Mesenchymal stem cell (in vitro differentiated cells and primary cell): ENCODE measurements around the gene OSM.

Experiments
- DNase-seq: peaks from one replicate; pipeline ENCODE4 v3.0.0-alpha.2; 2013
- H2AFZ ChIP-seq: one replicate; pipeline ENCODE4 v1.6.1; 2013; ENCODE audit warnings: low read depth, mild to moderate bottlenecking, control low read depth, inconsistent platforms, low read length, moderate library complexity
- H2AK5ac ChIP-seq: 2 replicates; pipeline ENCODE4 v1.6.1; 2013; ENCODE audit warnings: low read length, moderate library complexity, mild to moderate bottlenecking, inconsistent platforms; ENCODE audit not compliant: severe bottlenecking
- H2BK120ac ChIP-seq: one replicate; pipeline ENCODE4 v1.6.1; 2013; ENCODE audit warnings: low read depth, mild to moderate bottlenecking, inconsistent platforms, low read length, moderate library complexity
- H2BK12ac ChIP-seq, 2 experiments: one replicate each; pipeline ENCODE4 v1.6.1; 2013; ENCODE audit warnings: inconsistent platforms in 2 of 2, low read length in 2 of 2, mild to moderate bottlenecking in 2 of 2, moderate library complexity in 2 of 2, control low read depth in 1 of 2
- H2BK15ac ChIP-seq: one replicate; pipeline ENCODE4 v1.6.1; 2013; ENCODE audit warnings: mild to moderate bottlenecking, low read depth, inconsistent platforms; ENCODE audit not compliant: poor library complexity, severe bottlenecking
- H2BK5ac ChIP-seq: 2 replicates; pipeline ENCODE4 v1.6.1; 2013; ENCODE audit warnings: low read depth, mild to moderate bottlenecking, low read length, control low read depth, inconsistent platforms; ENCODE audit not compliant: poor library complexity, severe bottlenecking
- H3K14ac ChIP-seq, 2 experiments: one replicate each; pipeline ENCODE4 v1.6.1; 2013; ENCODE audit warnings: inconsistent platforms in 2 of 2, low read length in 2 of 2, control low read depth in 1 of 2, mild to moderate bottlenecking in 1 of 2, moderate library complexity in 1 of 2
- H3K18ac ChIP-seq, 2 experiments: one replicate each; pipeline ENCODE4 v1.6.1; 2013; ENCODE audit warnings: inconsistent platforms in 2 of 2, low read length in 2 of 2, control low read depth in 1 of 2, low read depth in 1 of 2, mild to moderate bottlenecking in 1 of 2
- H3K23ac ChIP-seq, 2 experiments: one replicate each; pipeline ENCODE4 v1.6.1; 2013; ENCODE audit warnings: inconsistent platforms in 2 of 2, low read length in 2 of 2, mild to moderate bottlenecking in 2 of 2, moderate library complexity in 2 of 2, control low read depth in 1 of 2
- H3K27ac ChIP-seq: 2 replicates; pipeline ENCODE4 v1.5.1; 2013; ENCODE audit warnings: mild to moderate bottlenecking, moderate library complexity, low read length, control low read depth, inconsistent platforms; ENCODE audit not compliant: poor library complexity, severe bottlenecking
- H3K27me3 ChIP-seq, 2 experiments: 2 replicates each; pipeline versions ENCODE4 v1.6.1 to v1.7.0; 2013; ENCODE audit warnings: low read length in 2 of 2, mild to moderate bottlenecking in 2 of 2, moderate library complexity in 2 of 2, control low read depth in 1 of 2, inconsistent platforms in 1 of 2; ENCODE audit not compliant: control insufficient read depth in 1 of 2, insufficient read depth in 1 of 2
- H3K36me3 ChIP-seq, 2 experiments: 2 replicates each; pipeline versions ENCODE4 v1.6.1 to v1.7.0; 2013; ENCODE audit warnings: low read length in 2 of 2, control low read depth in 1 of 2, inconsistent platforms in 1 of 2, low read depth in 1 of 2, mild to moderate bottlenecking in 1 of 2; ENCODE audit not compliant: insufficient read depth in 2 of 2, control insufficient read depth in 1 of 2
- H3K4ac ChIP-seq, 2 experiments: one replicate each; pipeline ENCODE4 v1.6.1; 2013; ENCODE audit warnings: inconsistent platforms in 2 of 2, low read length in 2 of 2, mild to moderate bottlenecking in 2 of 2, moderate library complexity in 2 of 2, control low read depth in 1 of 2, low read depth in 1 of 2
- H3K4me1 ChIP-seq: 2 replicates; pipeline ENCODE4 v1.6.1; 2013; ENCODE audit warnings: low read depth, low read length, control low read depth; ENCODE audit not compliant: control insufficient read depth, insufficient read depth
- H3K4me2 ChIP-seq: 2 replicates; pipeline ENCODE4 v1.6.1; 2013; ENCODE audit warnings: low read length, mild to moderate bottlenecking, inconsistent platforms; ENCODE audit not compliant: poor library complexity, severe bottlenecking
- H3K4me3 ChIP-seq, 2 experiments: 2 replicates each; pipeline versions ENCODE4 v1.5.1 to v1.7.0; 2013; ENCODE audit warnings: low read length in 2 of 2, mild to moderate bottlenecking in 2 of 2, control low read depth in 1 of 2, low read depth in 1 of 2; ENCODE audit not compliant: insufficient read depth in 1 of 2
- H3K79me1 ChIP-seq: replicated peaks from 2 replicates; pipeline ENCODE4 v1.6.1; 2013; ENCODE audit warnings: mild to moderate bottlenecking, control low read depth, low read length, inconsistent platforms; ENCODE audit not compliant: poor library complexity, severe bottlenecking
- H3K9ac ChIP-seq: 2 replicates; pipeline ENCODE4 v1.7.0; 2013; ENCODE audit warnings: mild to moderate bottlenecking, low read length, moderate library complexity
- H3K9me3 ChIP-seq: 2 replicates; pipeline ENCODE4 v1.7.0; 2013; ENCODE audit warnings: mild to moderate bottlenecking, low read length; ENCODE audit not compliant: control insufficient read depth
- H4K8ac ChIP-seq: one replicate; pipeline ENCODE4 v1.6.1; 2013; ENCODE audit warnings: inconsistent platforms, mild to moderate bottlenecking, low read length, moderate library complexity
- H4K91ac ChIP-seq: one replicate; pipeline ENCODE4 v1.6.1; 2013; ENCODE audit warnings: mild to moderate bottlenecking, low read length, inconsistent platforms
- WGBS: methylation state at CpG from one replicate; pipeline ENCODE4 v1.1.7; 2013; ENCODE audit warnings: mixed read lengths; 5-methylcytosine and 5-hydroxymethylcytosine counted together

Gene OSM

DNA sequence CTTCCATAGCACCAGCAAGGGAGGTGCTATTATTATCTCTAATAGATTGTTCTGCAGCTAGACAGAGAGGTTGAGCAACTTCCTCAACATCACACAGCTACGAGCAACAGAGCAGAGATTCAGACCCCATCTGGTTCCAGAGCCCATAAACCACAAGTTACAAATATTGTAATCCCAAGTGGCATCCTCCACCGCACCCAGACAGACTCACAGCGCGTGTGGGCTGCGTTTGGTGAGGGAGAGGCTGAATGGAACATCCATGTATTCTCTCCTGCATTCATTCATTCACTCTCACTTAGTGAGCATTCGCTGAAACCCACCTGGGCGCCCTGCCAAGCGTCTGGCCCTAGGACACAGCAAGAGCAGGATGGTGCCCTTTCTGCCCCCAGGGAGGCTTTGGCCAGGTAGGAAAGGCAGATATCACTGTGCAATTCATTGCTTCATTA is 53.6 kb downstream of the OSM start:
- Histone ChIP-seq H3K4me3 (peak overlapping the region in 1 of 2 experiments; percentile 41), H3K27ac (peak overlapping the region; percentile 85), H4K8ac (peak overlapping the region; percentile 72), H3K23ac (no peak overlapping the region), H3K36me3 (no peaks in the 10 kb centered on the region), H3K4ac (peak overlapping the region in 1 of 2 experiments; percentile 13), H3K4me1 (peaks cover 45% of the 10 kb centered on the region), H2BK5ac (peak overlapping the region; percentile 40), H3K18ac (peak overlapping the region; percentile 44 to 59), H3K27me3 (peaks cover 0 to 11% of the 10 kb centered on the region in 2 experiments), H2BK15ac (no peak overlapping the region), H3K9ac (peak overlapping the region; percentile 74), H3K4me2 (no peak overlapping the region), H3K9me3 (no peaks in the 10 kb centered on the region), H3K14ac (peak overlapping the region in 1 of 2 experiments; percentile 92), H2BK12ac (peak overlapping the region; percentile 41 to 59), H2AK5ac (peak overlapping the region; percentile 70), H3K79me1 (no peaks in the 10 kb centered on the region), H2AFZ (no peak overlapping the region), H4K91ac (peak overlapping the region; percentile 22), H2BK120ac (peak overlapping the region; percentile 0)
- DNase-seq: peak; percentile 91
- 75% methylated on average over 8 of the region's 8 CpGs for WGBS
